Stimulated activated CD8-positive, alpha-beta memory T cell treated with anti-CD3 and anti-CD28 coated beads, Interleukin-4, amount 100 ng/mL, for 1 hour (primary cell): ENCODE results near the gene AKAP13.
"Not testable (repeated sequence)": the region's sequence is repeated elsewhere in the genome, so short reads cannot be mapped to it uniquely, and the experiment has no call there.

ENCODE experiments used
- DNase-seq, 2 donors: peaks; one replicate each; pipeline ENCODE4 v3.0.0-alpha.2; 2020; ENCODE audit warnings: low read depth in 2 of 2, low spot score in 1 of 2

AKAP13 gene

GRCh38 chr15:85658816-85659215, 278.4 kb downstream of the AKAP13 start:
- DNase-seq: no peak

- no peak for DNase-seq
These were observed 281.5 kb downstream of the AKAP13 start for GRCh38 chr15:85661859-85662258.

GRCh38 chr15:85665677-85666076, 285.3 kb downstream of the AKAP13 start:
- not testable (repeated sequence) for DNase-seq

GRCh38 chr15:85667491-85668424, 287.4 kb downstream of the AKAP13 start:
- DNase-seq: peak in 1 of 2 donors; percentile 42

- no peak for DNase-seq
These were observed 290.8 kb downstream of the AKAP13 start for GRCh38 chr15:85671156-85671555.

GRCh38 chr15:85672332-85673084, 292.1 kb downstream of the AKAP13 start:
- DNase-seq: no peak

- DNase-seq: no peak
These were observed 292.9 kb downstream of the AKAP13 start for GRCh38 chr15:85673326-85673725.

- no peak for DNase-seq
These were observed 296.1 kb downstream of the AKAP13 start for GRCh38 chr15:85676342-85677098.

- no peak for DNase-seq
These were observed 298.8 kb downstream of the AKAP13 start for GRCh38 chr15:85679231-85679630.

- DNase-seq: no peak
These were observed 301.0 kb downstream of the AKAP13 start for GRCh38 chr15:85681386-85681785.

GRCh38 chr15:85684174-85684710, 303.8 kb downstream of the AKAP13 start:
- DNase-seq: no peak

- no peak for DNase-seq
These were observed 305.0 kb downstream of the AKAP13 start for GRCh38 chr15:85685356-85685755.

- DNase-seq: no peak
These were observed 306.9 kb downstream of the AKAP13 start for GRCh38 chr15:85687329-85687728.

GRCh38 chr15:85688711-85689110, 308.3 kb downstream of the AKAP13 start:
- no peak for DNase-seq

GRCh38 chr15:85689729-85690128, 309.3 kb downstream of the AKAP13 start:
- DNase-seq: peak in 1 of 2 donors; percentile 34

GRCh38 chr15:85690561-85691231, 310.3 kb downstream of the AKAP13 start:
- no peak for DNase-seq

- no peak for DNase-seq
These were observed 311.2 kb downstream of the AKAP13 start for GRCh38 chr15:85691350-85692240.

GRCh38 chr15:85692321-85692720, 311.9 kb downstream of the AKAP13 start:
- no peak for DNase-seq

- DNase-seq: no peak
These were observed 312.5 kb downstream of the AKAP13 start for GRCh38 chr15:85692873-85693272.

GRCh38 chr15:85693277-85693676, 312.9 kb downstream of the AKAP13 start:
- DNase-seq: no peak
